HEK293 (cell line): Measurements from ENCODE around the gene DPYSL3.

Source experiments
- CTCF ChIA-PET: fragments of 350-600 bp; formaldehyde crosslinking; extraction: SDS; loops from one replicate; lab custom pipeline; 2021; ENCODE audit warnings: antibody characterized with exemption; lab: Yijun Ruan, JAX
- POLR2A ChIA-PET: fragments of 300-600 bp; formaldehyde crosslinking; extraction: SDS; loops from one replicate; lab custom pipeline; 2020; ENCODE audit warnings: antibody characterized with exemption, inconsistent platforms; lab: Yijun Ruan, JAX
- H3K27ac ChIP-seq: fragments of 200-500 bp; sonication (Bioruptor generic); 2 replicates; pipeline ENCODE4 v1.5.1; 2014; ENCODE audit warnings: low read depth, low read length, control low read depth, inconsistent platforms; ENCODE audit errors: extremely low read depth
- H3K36me3 ChIP-seq, 2 experiments: fragments of 200-500 bp in 1 of 2; sonication (Bioruptor generic) in 1 of 2; 1 replicate in 1 of 2; 2 replicates in 1 of 2; pipeline ENCODE4 v1.5.1; 2014 to 2017; ENCODE audit warnings: inconsistent platforms in 2 of 2, low read length in 2 of 2; ENCODE audit not compliant: control insufficient read depth in 2 of 2, insufficient read depth in 1 of 2
- H3K4me1 ChIP-seq: fragments of 200-500 bp; sonication (Bioruptor generic); 2 replicates; pipeline ENCODE4 v1.5.1; 2014; ENCODE audit warnings: mild to moderate bottlenecking, low read length, inconsistent platforms; ENCODE audit not compliant: control insufficient read depth, insufficient read depth
- H3K4me3 ChIP-seq: 2 replicates; pipeline ENCODE4 v1.5.1; 2011; ENCODE audit warnings: low read depth, mild to moderate bottlenecking, control low read depth, low read length, moderate library complexity
- H3K9me3 ChIP-seq: fragments of 200-500 bp; sonication (Bioruptor generic); 2 replicates; pipeline ENCODE4 v1.5.1; 2014; ENCODE audit warnings: low read depth, low read length, inconsistent platforms; ENCODE audit not compliant: control insufficient read depth, insufficient read depth
- GLIS2 ChIP-seq: fragments of 450-650 bp; formaldehyde crosslinking; IDR thresholded peaks from 2 replicates; pipeline ENCODE4 v1.5.1; 2016; ENCODE audit warnings: missing biosample characterization, missing genetic modification characterization
- KLF7 ChIP-seq: fragments of 450-650 bp; formaldehyde crosslinking; IDR thresholded peaks from 2 replicates; pipeline ENCODE4 v1.5.1; 2016; ENCODE audit warnings: missing biosample characterization, missing genetic modification characterization, borderline replicate concordance
- MEIS1 ChIP-seq: sonication (generic); formaldehyde crosslinking; IDR thresholded peaks from 2 replicates; pipeline ENCODE4 v1.8.1; 2022; ENCODE audit warnings: missing genetic modification reagents, mild to moderate bottlenecking, borderline replicate concordance
- MYNN ChIP-seq: fragments of 450-650 bp; formaldehyde crosslinking; IDR thresholded peaks from 2 replicates; pipeline ENCODE4 v1.5.1; 2016; ENCODE audit warnings: missing biosample characterization, missing genetic modification characterization, borderline replicate concordance
- ZFP37 ChIP-seq: fragments of 450-650 bp; formaldehyde crosslinking; IDR thresholded peaks from 2 replicates; pipeline ENCODE4 v1.5.1; 2016; ENCODE audit warnings: missing biosample characterization, missing genetic modification characterization
- ZNF121 ChIP-seq: fragments of 450-650 bp; formaldehyde crosslinking; IDR thresholded peaks from 2 replicates; pipeline ENCODE4 v1.5.1; 2016; ENCODE audit warnings: missing biosample characterization, missing genetic modification characterization
- ZNF140 ChIP-seq: fragments of 450-650 bp; formaldehyde crosslinking; IDR thresholded peaks from 2 replicates; pipeline ENCODE4 v1.5.1; 2016; ENCODE audit warnings: missing biosample characterization, missing genetic modification characterization
- ZNF155 ChIP-seq: fragments of 450-650 bp; formaldehyde crosslinking; IDR thresholded peaks from 2 replicates; pipeline ENCODE4 v1.5.1; 2016; ENCODE audit warnings: missing biosample characterization, missing genetic modification characterization
- ZNF2 ChIP-seq: fragments of 450-650 bp; formaldehyde crosslinking; IDR thresholded peaks from 2 replicates; pipeline ENCODE4 v1.5.1; 2016; ENCODE audit warnings: missing biosample characterization, missing genetic modification characterization
- ZNF214 ChIP-seq: fragments of 450-650 bp; formaldehyde crosslinking; IDR thresholded peaks from 2 replicates; pipeline ENCODE4 v1.5.1; 2017; ENCODE audit warnings: missing biosample characterization, mild to moderate bottlenecking, missing genetic modification characterization, borderline replicate concordance
- ZNF248 ChIP-seq: fragments of 450-650 bp; formaldehyde crosslinking; IDR thresholded peaks from 2 replicates; pipeline ENCODE4 v1.5.1; 2017; ENCODE audit warnings: missing biosample characterization, missing genetic modification characterization
- ZNF274 ChIP-seq, 2 experiments: fragments of 200-500 bp in 1 of 2; fragments of 450-650 bp in 1 of 2; sonication (Bioruptor generic) in 1 of 2; formaldehyde crosslinking in 1 of 2; IDR thresholded peaks; 2 replicates each; pipeline versions ENCODE4 v1.5.1 to v1.6.1; 2014 to 2016; ENCODE audit warnings: borderline replicate concordance in 1 of 2, inconsistent platforms in 1 of 2, low read length in 1 of 2, missing biosample characterization in 1 of 2, missing genetic modification characterization in 1 of 2
- ZNF555 ChIP-seq: fragments of 450-650 bp; formaldehyde crosslinking; conservative IDR thresholded peaks from 2 replicates; pipeline ENCODE4 v1.5.1; 2017; ENCODE audit warnings: missing biosample characterization, mild to moderate bottlenecking, missing genetic modification characterization, inconsistent platforms
- ZNF560 ChIP-seq: fragments of 450-650 bp; formaldehyde crosslinking; IDR thresholded peaks from 2 replicates; pipeline ENCODE4 v1.5.1; 2017; ENCODE audit warnings: missing biosample characterization, missing genetic modification characterization, borderline replicate concordance
- ZNF600 ChIP-seq: fragments of 450-650 bp; formaldehyde crosslinking; IDR thresholded peaks from 2 replicates; pipeline ENCODE4 v1.5.1; 2016; ENCODE audit warnings: missing biosample characterization, missing genetic modification characterization
- ZNF610 ChIP-seq: fragments of 450-650 bp; formaldehyde crosslinking; IDR thresholded peaks from 2 replicates; pipeline ENCODE4 v1.5.1; 2016; ENCODE audit warnings: missing biosample characterization, missing genetic modification characterization, borderline replicate concordance
- ZNF623 ChIP-seq: fragments of 450-650 bp; formaldehyde crosslinking; IDR thresholded peaks from 2 replicates; pipeline ENCODE4 v1.5.1; 2016; ENCODE audit warnings: missing biosample characterization, missing genetic modification characterization
- ZNF624 ChIP-seq: fragments of 450-650 bp; formaldehyde crosslinking; IDR thresholded peaks from 2 replicates; pipeline ENCODE4 v1.5.1; 2017; ENCODE audit warnings: missing biosample characterization, missing genetic modification characterization
- TF ChIP-seq, protein P1 (sequence below): fragments of 450-650 bp; formaldehyde crosslinking; IDR thresholded peaks from 2 replicates; pipeline ENCODE4 v1.5.1; 2016; ENCODE audit warnings: missing biosample characterization, missing genetic modification characterization
- TF ChIP-seq, protein P2 (sequence below): fragments of 450-650 bp; formaldehyde crosslinking; IDR thresholded peaks from 2 replicates; pipeline ENCODE4 v1.5.1; 2017; ENCODE audit warnings: missing biosample characterization, missing genetic modification characterization
- TF ChIP-seq, protein P3 (sequence below): fragments of 450-650 bp; IDR thresholded peaks from 2 replicates; pipeline ENCODE4 v1.5.1; 2018; ENCODE audit warnings: missing biosample characterization, mild to moderate bottlenecking, missing genetic modification characterization
- TF ChIP-seq, protein P4 (sequence below): fragments of 450-650 bp; formaldehyde crosslinking; IDR thresholded peaks from 2 replicates; pipeline ENCODE4 v1.5.1; 2017; ENCODE audit warnings: missing biosample characterization, missing genetic modification characterization

The DPYSL3 gene

GRCh38 chr5:147483961-147484707 is 25.7 kb downstream of the DPYSL3 start (continued):
- TF ChIP-seq, protein P1, sequence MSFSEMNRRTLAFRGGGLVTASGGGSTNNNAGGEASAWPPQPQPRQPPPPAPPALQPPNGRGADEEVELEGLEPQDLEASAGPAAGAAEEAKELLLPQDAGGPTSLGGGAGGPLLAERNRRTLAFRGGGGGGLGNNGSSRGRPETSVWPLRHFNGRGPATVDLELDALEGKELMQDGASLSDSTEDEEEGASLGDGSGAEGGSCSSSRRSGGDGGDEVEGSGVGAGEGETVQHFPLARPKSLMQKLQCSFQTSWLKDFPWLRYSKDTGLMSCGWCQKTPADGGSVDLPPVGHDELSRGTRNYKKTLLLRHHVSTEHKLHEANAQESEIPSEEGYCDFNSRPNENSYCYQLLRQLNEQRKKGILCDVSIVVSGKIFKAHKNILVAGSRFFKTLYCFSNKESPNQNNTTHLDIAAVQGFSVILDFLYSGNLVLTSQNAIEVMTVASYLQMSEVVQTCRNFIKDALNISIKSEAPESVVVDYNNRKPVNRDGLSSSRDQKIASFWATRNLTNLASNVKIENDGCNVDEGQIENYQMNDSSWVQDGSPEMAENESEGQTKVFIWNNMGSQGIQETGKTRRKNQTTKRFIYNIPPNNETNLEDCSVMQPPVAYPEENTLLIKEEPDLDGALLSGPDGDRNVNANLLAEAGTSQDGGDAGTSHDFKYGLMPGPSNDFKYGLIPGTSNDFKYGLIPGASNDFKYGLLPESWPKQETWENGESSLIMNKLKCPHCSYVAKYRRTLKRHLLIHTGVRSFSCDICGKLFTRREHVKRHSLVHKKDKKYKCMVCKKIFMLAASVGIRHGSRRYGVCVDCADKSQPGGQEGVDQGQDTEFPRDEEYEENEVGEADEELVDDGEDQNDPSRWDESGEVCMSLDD (tag by site-specific recombination), result no peak
- TF ChIP-seq MYNN (tag by site-specific recombination) (no peak), ZNF2 (tag by site-specific recombination) (no peak), ZNF121 (no peak), ZNF610 (no peak), ZNF624 (no peak)
- TF ChIP-seq, protein P2, sequence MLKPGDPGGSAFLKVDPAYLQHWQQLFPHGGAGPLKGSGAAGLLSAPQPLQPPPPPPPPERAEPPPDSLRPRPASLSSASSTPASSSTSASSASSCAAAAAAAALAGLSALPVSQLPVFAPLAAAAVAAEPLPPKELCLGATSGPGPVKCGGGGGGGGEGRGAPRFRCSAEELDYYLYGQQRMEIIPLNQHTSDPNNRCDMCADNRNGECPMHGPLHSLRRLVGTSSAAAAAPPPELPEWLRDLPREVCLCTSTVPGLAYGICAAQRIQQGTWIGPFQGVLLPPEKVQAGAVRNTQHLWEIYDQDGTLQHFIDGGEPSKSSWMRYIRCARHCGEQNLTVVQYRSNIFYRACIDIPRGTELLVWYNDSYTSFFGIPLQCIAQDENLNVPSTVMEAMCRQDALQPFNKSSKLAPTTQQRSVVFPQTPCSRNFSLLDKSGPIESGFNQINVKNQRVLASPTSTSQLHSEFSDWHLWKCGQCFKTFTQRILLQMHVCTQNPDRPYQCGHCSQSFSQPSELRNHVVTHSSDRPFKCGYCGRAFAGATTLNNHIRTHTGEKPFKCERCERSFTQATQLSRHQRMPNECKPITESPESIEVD (tag by site-specific recombination), result no peak

DNA sequence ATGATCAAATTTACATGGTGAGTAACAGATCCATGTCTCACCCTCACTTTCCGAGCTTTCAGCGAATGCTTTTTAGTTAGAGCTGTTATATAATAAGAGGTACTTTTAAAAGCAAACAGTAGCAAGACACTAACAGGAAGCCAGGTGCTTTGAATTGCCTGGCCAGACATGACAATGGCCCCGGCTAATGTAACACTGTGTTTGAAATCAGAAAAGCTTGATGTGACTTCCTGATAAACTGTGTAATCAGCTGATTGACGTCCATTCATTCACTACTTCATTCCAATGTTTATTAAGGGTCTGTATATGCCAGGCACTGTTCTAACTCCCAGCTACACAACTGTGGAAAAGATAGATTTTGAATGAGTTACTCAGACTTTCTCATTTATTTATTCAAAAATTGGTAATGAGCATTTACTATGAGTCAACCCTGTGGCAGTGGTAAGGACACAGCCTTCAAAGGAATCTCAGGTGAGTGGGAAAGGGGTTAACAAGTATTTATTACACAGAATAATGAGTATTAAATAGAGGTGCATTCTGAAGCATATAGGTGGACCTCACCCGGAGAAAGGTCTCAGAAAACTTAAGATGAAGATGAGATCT is 26.6 kb downstream of the DPYSL3 start:
- no peaks in the 10 kb centered on the region for H3K9me3 ChIP-seq
- no peaks in the 10 kb centered on the region for H3K36me3 ChIP-seq
- POLR2A ChIA-PET, result no interaction called here
- TF ChIP-seq ZNF214 (tag by site-specific recombination) (no peak), ZNF555 (tag by site-specific recombination) (no peak), GLIS2 (tag by site-specific recombination) (no peak), ZFP37 (tag by site-specific recombination) (no peak), KLF7 (tag by site-specific recombination) (no peak), ZNF600 (tag by site-specific recombination) (no peak)
- TF ChIP-seq, protein P3, sequence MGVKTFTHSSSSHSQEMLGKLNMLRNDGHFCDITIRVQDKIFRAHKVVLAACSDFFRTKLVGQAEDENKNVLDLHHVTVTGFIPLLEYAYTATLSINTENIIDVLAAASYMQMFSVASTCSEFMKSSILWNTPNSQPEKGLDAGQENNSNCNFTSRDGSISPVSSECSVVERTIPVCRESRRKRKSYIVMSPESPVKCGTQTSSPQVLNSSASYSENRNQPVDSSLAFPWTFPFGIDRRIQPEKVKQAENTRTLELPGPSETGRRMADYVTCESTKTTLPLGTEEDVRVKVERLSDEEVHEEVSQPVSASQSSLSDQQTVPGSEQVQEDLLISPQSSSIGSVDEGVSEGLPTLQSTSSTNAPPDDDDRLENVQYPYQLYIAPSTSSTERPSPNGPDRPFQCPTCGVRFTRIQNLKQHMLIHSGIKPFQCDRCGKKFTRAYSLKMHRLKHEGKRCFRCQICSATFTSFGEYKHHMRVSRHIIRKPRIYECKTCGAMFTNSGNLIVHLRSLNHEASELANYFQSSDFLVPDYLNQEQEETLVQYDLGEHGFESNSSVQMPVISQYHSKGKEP (tag by site-specific recombination), result no peak
- TF ChIP-seq, all 188 proteins: peak for 0
- H3K4me3 ChIP-seq, result no peak overlapping the region
- H3K27ac ChIP-seq, result no peak overlapping the region
- CTCF ChIA-PET, result interaction anchor here (0.6 to 1.7 kb wide), 7 partner anchors 8 to 259 kb away, joined by 3 to 6 read pairs (median 4); no protein-coding TSS in a partner anchor
- peaks cover 16% of the 10 kb centered on the region for H3K4me1 ChIP-seq

GRCh38 chr5:147482706-147483180 is 27.1 kb downstream of the DPYSL3 start:
- ChIA-PET POLR2A (no interaction called here), CTCF (interaction anchor here (0.6 to 1.7 kb wide), 10 partner anchors 9 to 259 kb away, joined by 3 to 6 read pairs (median 4); no protein-coding TSS in a partner anchor)
- Histone ChIP-seq H3K36me3 (no peaks in the 10 kb centered on the region), H3K4me3 (no peak overlapping the region), H3K9me3 (no peaks in the 10 kb centered on the region), H3K27ac (no peak overlapping the region), H3K4me1 (peaks cover 16% of the 10 kb centered on the region)
- TF ChIP-seq, protein P4, sequence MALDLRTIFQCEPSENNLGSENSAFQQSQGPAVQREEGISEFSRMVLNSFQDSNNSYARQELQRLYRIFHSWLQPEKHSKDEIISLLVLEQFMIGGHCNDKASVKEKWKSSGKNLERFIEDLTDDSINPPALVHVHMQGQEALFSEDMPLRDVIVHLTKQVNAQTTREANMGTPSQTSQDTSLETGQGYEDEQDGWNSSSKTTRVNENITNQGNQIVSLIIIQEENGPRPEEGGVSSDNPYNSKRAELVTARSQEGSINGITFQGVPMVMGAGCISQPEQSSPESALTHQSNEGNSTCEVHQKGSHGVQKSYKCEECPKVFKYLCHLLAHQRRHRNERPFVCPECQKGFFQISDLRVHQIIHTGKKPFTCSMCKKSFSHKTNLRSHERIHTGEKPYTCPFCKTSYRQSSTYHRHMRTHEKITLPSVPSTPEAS, result no peak
- TF ChIP-seq, protein P3 (tag by site-specific recombination), result no peak
- TF ChIP-seq ZNF155 (tag by site-specific recombination) (no peak), ZNF274 (IDR thresholded peaks at IDR 0.05; ENCODE audit: low read length) (no peak), ZNF274 (tag by site-specific recombination; IDR thresholded peaks at IDR 0.05; ENCODE audit: borderline replicate concordance) (no peak), ZNF623 (tag by site-specific recombination) (no peak), MEIS1 (CRISPR knock-in tag) (no peak), ZNF560 (tag by site-specific recombination) (no peak), ZNF140 (tag by site-specific recombination) (no peak), ZNF248 (tag by site-specific recombination) (no peak)
